ENCODE results near the gene MED27.

Gene MED27

GRCh38 chr9:131934673-131935072 lies 145.0 kb downstream of the MED27 start:
- TF ChIP-seq CEBPB (IDR thresholded peaks at IDR 0.05) (no peak), TEAD4 (IDR thresholded peaks at IDR 0.05) (no peak), TCF12 (IDR thresholded peaks at IDR 0.05; ENCODE audit: low read depth) (no peak), EGR1 (IDR thresholded peaks at IDR 0.05) (no peak), TAF1 (IDR thresholded peaks at IDR 0.05; ENCODE audit: low read depth) (no peak), YY1 (IDR thresholded peaks at IDR 0.05; ENCODE audit: low read depth) (no peak), RAD21 (IDR thresholded peaks at IDR 0.05; ENCODE audit: low read depth) (no peak), EP300 (IDR thresholded peaks at IDR 0.05; ENCODE audit: borderline replicate concordance) (no peak), FOXM1 (IDR thresholded peaks at IDR 0.05; ENCODE audit: borderline replicate concordance, low read depth) (no peak), REST (IDR thresholded peaks at IDR 0.05; ENCODE audit: low read depth) (no peak), ZBTB7A (IDR thresholded peaks at IDR 0.05; ENCODE audit: low read depth) (no peak), CREB1 (IDR thresholded peaks at IDR 0.05; ENCODE audit: low read depth) (no peak), NFIC (IDR thresholded peaks at IDR 0.05) (no peak)
- TF ChIP-seq, protein P1, sequence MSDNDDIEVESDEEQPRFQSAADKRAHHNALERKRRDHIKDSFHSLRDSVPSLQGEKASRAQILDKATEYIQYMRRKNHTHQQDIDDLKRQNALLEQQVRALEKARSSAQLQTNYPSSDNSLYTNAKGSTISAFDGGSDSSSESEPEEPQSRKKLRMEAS (IDR thresholded peaks at IDR 0.05): no peak
- TF ChIP-seq, protein P2, sequence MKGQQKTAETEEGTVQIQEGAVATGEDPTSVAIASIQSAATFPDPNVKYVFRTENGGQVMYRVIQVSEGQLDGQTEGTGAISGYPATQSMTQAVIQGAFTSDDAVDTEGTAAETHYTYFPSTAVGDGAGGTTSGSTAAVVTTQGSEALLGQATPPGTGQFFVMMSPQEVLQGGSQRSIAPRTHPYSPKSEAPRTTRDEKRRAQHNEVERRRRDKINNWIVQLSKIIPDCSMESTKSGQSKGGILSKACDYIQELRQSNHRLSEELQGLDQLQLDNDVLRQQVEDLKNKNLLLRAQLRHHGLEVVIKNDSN (IDR thresholded peaks at IDR 0.05): no peak

DNA sequence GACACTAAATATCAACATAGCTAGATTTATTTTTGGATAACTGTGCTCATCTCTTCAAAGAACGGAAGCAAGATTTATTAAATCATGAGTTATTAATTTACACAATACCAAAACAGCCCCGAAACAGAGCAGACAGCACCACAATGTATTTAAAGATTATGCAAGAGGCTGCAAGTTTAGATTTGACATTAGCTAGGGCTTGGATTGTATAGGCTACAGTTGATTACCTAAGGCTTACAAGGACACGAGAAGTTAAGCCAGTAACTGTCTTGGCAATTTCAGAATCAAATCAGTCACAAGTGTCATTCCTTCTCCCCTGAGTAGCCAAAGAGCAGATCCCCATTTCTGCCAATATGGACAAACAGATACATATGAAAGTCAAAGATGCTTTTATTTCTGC lies 152.6 kb downstream of the MED27 start:
- no peak for TF ChIP-seq EP300 (IDR thresholded peaks at IDR 0.05; ENCODE audit: borderline replicate concordance)
- TF ChIP-seq FOXM1 (IDR thresholded peaks at IDR 0.05; ENCODE audit: borderline replicate concordance, low read depth): no peak
- TF ChIP-seq TEAD4 (IDR thresholded peaks at IDR 0.05): no peak
- TF ChIP-seq TCF12 (IDR thresholded peaks at IDR 0.05; ENCODE audit: low read depth): no peak
- TF ChIP-seq NFIC (IDR thresholded peaks at IDR 0.05): no peak
- TF ChIP-seq, protein P2 (IDR thresholded peaks at IDR 0.05): no peak
- no peak for TF ChIP-seq EGR1 (IDR thresholded peaks at IDR 0.05)
- TF ChIP-seq, protein P1 (IDR thresholded peaks at IDR 0.05): no peak
- no peak for TF ChIP-seq CEBPB (IDR thresholded peaks at IDR 0.05)
- no peak for TF ChIP-seq ZBTB7A (IDR thresholded peaks at IDR 0.05; ENCODE audit: low read depth)
- TF ChIP-seq RAD21 (IDR thresholded peaks at IDR 0.05; ENCODE audit: low read depth): no peak
- no peak for TF ChIP-seq YY1 (IDR thresholded peaks at IDR 0.05; ENCODE audit: low read depth)
- no peak for TF ChIP-seq TAF1 (IDR thresholded peaks at IDR 0.05; ENCODE audit: low read depth)
- TF ChIP-seq CREB1 (IDR thresholded peaks at IDR 0.05; ENCODE audit: low read depth): no peak
- no peak for TF ChIP-seq REST (IDR thresholded peaks at IDR 0.05; ENCODE audit: low read depth)

DNA sequence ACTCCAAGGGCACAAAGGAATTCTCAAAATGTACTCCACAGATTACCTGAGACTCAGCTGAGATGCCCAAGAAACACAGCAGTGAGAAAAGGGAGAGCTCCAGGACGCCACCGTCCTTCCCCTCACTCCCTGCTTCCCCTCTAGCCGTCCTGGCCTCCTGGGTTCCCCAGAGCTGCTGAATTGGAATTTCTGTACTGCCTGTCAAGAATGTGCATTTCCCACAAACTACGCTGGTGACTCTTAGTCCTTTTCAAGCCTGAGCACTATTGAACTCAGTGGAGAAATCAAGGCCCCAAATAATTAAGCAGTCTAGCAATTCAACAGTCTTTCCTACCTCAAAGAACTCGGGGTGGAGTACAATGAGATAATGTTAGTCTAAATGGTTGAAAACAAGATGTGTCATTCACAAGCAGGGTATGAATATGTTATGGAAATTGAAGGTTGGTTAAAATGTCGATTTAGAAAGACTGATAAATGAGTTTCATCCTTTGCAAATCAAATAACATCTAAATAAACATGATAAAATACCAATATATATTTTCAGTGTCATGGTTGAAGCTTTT lies 153.2 kb downstream of the MED27 start:
- no peak for TF ChIP-seq REST (IDR thresholded peaks at IDR 0.05; ENCODE audit: low read depth)
- TF ChIP-seq, protein P2 (IDR thresholded peaks at IDR 0.05): no peak
- TF ChIP-seq CREB1 (IDR thresholded peaks at IDR 0.05; ENCODE audit: low read depth): no peak
- TF ChIP-seq TEAD4 (IDR thresholded peaks at IDR 0.05): no peak
- TF ChIP-seq YY1 (IDR thresholded peaks at IDR 0.05; ENCODE audit: low read depth): no peak
- TF ChIP-seq NFIC (IDR thresholded peaks at IDR 0.05): no peak
- TF ChIP-seq, protein P1 (IDR thresholded peaks at IDR 0.05): no peak
- TF ChIP-seq FOXM1 (IDR thresholded peaks at IDR 0.05; ENCODE audit: borderline replicate concordance, low read depth): no peak
- TF ChIP-seq EP300 (IDR thresholded peaks at IDR 0.05; ENCODE audit: borderline replicate concordance): no peak
- no peak for TF ChIP-seq RAD21 (IDR thresholded peaks at IDR 0.05; ENCODE audit: low read depth)
- TF ChIP-seq TCF12 (IDR thresholded peaks at IDR 0.05; ENCODE audit: low read depth): no peak
- no peak for TF ChIP-seq CEBPB (IDR thresholded peaks at IDR 0.05)
- no peak for TF ChIP-seq ZBTB7A (IDR thresholded peaks at IDR 0.05; ENCODE audit: low read depth)
- TF ChIP-seq TAF1 (IDR thresholded peaks at IDR 0.05; ENCODE audit: low read depth): no peak
- no peak for TF ChIP-seq EGR1 (IDR thresholded peaks at IDR 0.05)

Data from Ishikawa (cell line).